Common myeloid progenitor, CD34-positive (primary cell): ENCODE results near the gene EMSY.
A peak's percentile ranks its signal among the peaks of the same experiment; 100 is the strongest.
"Not testable (repeated sequence)": the region's sequence is repeated elsewhere in the genome, so short reads cannot be mapped to it uniquely, and the experiment has no call there.

Experiments used
- CTCF ChIA-PET: fragments of 350-600 bp; sonication (Branson Sonifier 250); formaldehyde crosslinking; loops from one replicate; lab custom pipeline; 2021; ENCODE audit warnings: antibody characterized with exemption; lab: Charles Lee
- POLR2A ChIA-PET: fragments of 350-600 bp; sonication (Branson Sonifier 250); formaldehyde crosslinking; loops from one replicate; lab custom pipeline; 2021; ENCODE audit warnings: antibody characterized with exemption; lab: Charles Lee
- DNase-seq, 3 donors: peaks; one replicate each; pipeline versions ENCODE4 v3.0.0 to v3.0.0-alpha.2; 2013
- H3K27ac ChIP-seq, 2 experiments: 1 replicate in 1 of 2; 2 replicates in 1 of 2; pipeline ENCODE4 v1.7.0; 2013; ENCODE audit warnings: inconsistent platforms in 2 of 2, low read length in 2 of 2, mild to moderate bottlenecking in 2 of 2, low read depth in 1 of 2, moderate library complexity in 1 of 2; ENCODE audit not compliant: severe bottlenecking in 2 of 2, insufficient read depth in 1 of 2, poor library complexity in 1 of 2
- H3K27me3 ChIP-seq, 5 experiments: replicated peaks in 2 of 5; 1 replicate in 3 of 5; 2 replicates in 2 of 5; pipeline versions ENCODE4 v1.6.1 to v1.7.0; 2013; ENCODE audit warnings: low read length in 4 of 5, mild to moderate bottlenecking in 2 of 5, moderate library complexity in 2 of 5, inconsistent platforms in 1 of 5; ENCODE audit not compliant: insufficient read depth in 5 of 5, control insufficient read depth in 4 of 5
- H3K36me3 ChIP-seq, 4 experiments: 1 replicate in 2 of 4; 2 replicates in 2 of 4; pipeline versions ENCODE4 v1.6.1 to v1.7.0; 2013; ENCODE audit warnings: low read length in 3 of 4, control low read depth in 1 of 4, mild to moderate bottlenecking in 1 of 4; ENCODE audit not compliant: control insufficient read depth in 4 of 4, insufficient read depth in 4 of 4
- H3K4me1 ChIP-seq, 4 experiments: 1 replicate in 3 of 4; 2 replicates in 1 of 4; pipeline versions ENCODE4 v1.6.1 to v1.7.1; 2013; ENCODE audit warnings: low read length in 3 of 4, mild to moderate bottlenecking in 3 of 4, control low read depth in 1 of 4, inconsistent platforms in 1 of 4, moderate library complexity in 1 of 4; ENCODE audit not compliant: control insufficient read depth in 4 of 4, insufficient read depth in 4 of 4; ENCODE audit errors: control extremely low read depth in 1 of 4
- H3K4me3 ChIP-seq, 7 experiments: 1 replicate in 4 of 7; 2 replicates in 3 of 7; pipeline versions ENCODE4 v1.5.1 to v1.7.0; 2013; ENCODE audit warnings: mild to moderate bottlenecking in 7 of 7, low read length in 6 of 7, moderate library complexity in 6 of 7, inconsistent platforms in 2 of 7, low read depth in 2 of 7, control low read depth in 1 of 7; ENCODE audit not compliant: insufficient read depth in 4 of 7, control insufficient read depth in 1 of 7; ENCODE audit errors: extremely low read depth in 1 of 7
- H3K9me3 ChIP-seq, 5 experiments: 1 replicate in 4 of 5; 2 replicates in 1 of 5; pipeline versions ENCODE4 v1.6.1 to v1.7.1; 2013; ENCODE audit warnings: low read length in 4 of 5, mild to moderate bottlenecking in 2 of 5, inconsistent platforms in 1 of 5, low read depth in 1 of 5, moderate library complexity in 1 of 5; ENCODE audit not compliant: control insufficient read depth in 4 of 5, insufficient read depth in 2 of 5; ENCODE audit errors: control extremely low read depth in 1 of 5
- WGBS: methylation state at CpG from one replicate; pipeline ENCODE4 v1.1.5; 2013; ENCODE audit not compliant: insufficient coverage; 5-methylcytosine and 5-hydroxymethylcytosine counted together

EMSY gene

DNA sequence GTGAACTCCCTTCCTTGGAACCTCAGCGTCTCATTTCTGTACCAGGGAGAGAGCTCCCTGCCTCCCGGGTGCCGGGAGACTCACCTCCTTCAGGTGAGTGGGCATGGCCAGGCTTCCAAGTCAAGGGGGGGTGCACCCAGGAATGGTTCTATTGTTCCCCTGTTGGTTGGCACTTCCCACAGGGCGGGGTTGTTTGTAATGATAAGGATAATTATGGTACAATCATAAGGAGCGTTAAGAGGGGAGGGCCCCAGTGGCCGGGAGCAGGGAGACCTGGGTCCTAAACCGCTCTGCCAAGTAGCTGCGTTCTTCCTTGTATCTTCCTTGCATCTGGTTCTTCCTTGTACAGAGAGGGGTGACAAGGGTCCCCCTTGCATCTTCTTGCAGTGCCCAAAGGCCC, 146.6 kb downstream of the EMSY start:
- 96% methylated on average over 4 of the region's 8 CpGs for WGBS

GRCh38 chr11:76592025-76592914, 147.5 kb downstream of the EMSY start:
- POLR2A ChIA-PET: no interaction called here
- H3K27me3 ChIP-seq: no peaks in the 10 kb centered on the region
- DNase-seq: peak in 1 of 3 donors; percentile 30
- H3K27ac ChIP-seq: no peak overlapping the region
- no peak overlapping the region for H3K4me3 ChIP-seq
- H3K36me3 ChIP-seq: no peaks in the 10 kb centered on the region
- CTCF ChIA-PET: interaction anchor here (0.8 to 1.6 kb wide), 2 partner anchors 19 to 87 kb away, joined by 3 to 6 read pairs; no protein-coding TSS in a partner anchor
- WGBS: 75% methylated on average over 14 of the region's 17 CpGs
- H3K9me3 ChIP-seq: no peaks in the 10 kb centered on the region
- H3K4me1 ChIP-seq: peaks cover 0 to 26% (median 19%) of the 10 kb centered on the region in 4 experiments

More for the DNA sequence above, 146.6 kb downstream of the EMSY start:
- DNase-seq: no peak
- ChIA-PET POLR2A (no interaction called here), CTCF (interaction anchor here (1.0 to 1.8 kb wide), 2 partner anchors 32 to 87 kb away, joined by 3 to 5 read pairs; no protein-coding TSS in a partner anchor)
- H3K9me3 ChIP-seq: no peaks in the 10 kb centered on the region
- H3K36me3 ChIP-seq: no peaks in the 10 kb centered on the region
- no peak overlapping the region for H3K4me3 ChIP-seq
- no peak overlapping the region for H3K27ac ChIP-seq
- H3K27me3 ChIP-seq: no peaks in the 10 kb centered on the region
- H3K4me1 ChIP-seq: peaks cover 0 to 26% (median 21%) of the 10 kb centered on the region in 4 experiments

- no peaks in the 10 kb centered on the region for H3K9me3 ChIP-seq
- ChIA-PET CTCF (interaction anchor here (0.8 to 1.6 kb wide), 2 partner anchors 19 to 87 kb away, joined by 3 to 6 read pairs; no protein-coding TSS in a partner anchor), POLR2A (no interaction called here)
- H3K27ac ChIP-seq: no peak overlapping the region
- peaks cover 0 to 21% (median 14%) of the 10 kb centered on the region in 4 experiments for H3K4me1 ChIP-seq
- DNase-seq: no peak
- 93% methylated on average over 3 of the region's 3 CpGs for WGBS
- no peak overlapping the region for H3K4me3 ChIP-seq
- H3K27me3 ChIP-seq: no peaks in the 10 kb centered on the region
- no peaks in the 10 kb centered on the region for H3K36me3 ChIP-seq
These were observed 148.1 kb downstream of the EMSY start for GRCh38 chr11:76592961-76593360.

GRCh38 chr11:76595091-76595490, 150.3 kb downstream of the EMSY start:
- whole genome bisulfite sequencing: 50% methylated on average over 1 of the region's 4 CpGs
- H3K27me3 ChIP-seq, DNase-seq, POLR2A ChIA-PET, H3K4me1 ChIP-seq, H3K27ac ChIP-seq, CTCF ChIA-PET, H3K4me3 ChIP-seq, H3K36me3 ChIP-seq, H3K9me3 ChIP-seq: not testable (repeated sequence)

GRCh38 chr11:76596652-76597051, 151.8 kb downstream of the EMSY start:
- CTCF ChIA-PET: interaction anchor here (1.4 kb wide), 1 partner anchor 83 kb away, joined by 6 read pairs; no protein-coding TSS in a partner anchor
- Histone ChIP-seq H3K9me3 (no peaks in the 10 kb centered on the region), H3K36me3 (no peaks in the 10 kb centered on the region), H3K27ac (no peak overlapping the region), H3K27me3 (peaks cover 0 to 2% (median 0%) of the 10 kb centered on the region in 5 experiments), H3K4me1 (no peaks in the 10 kb centered on the region), H3K4me3 (no peak overlapping the region)
- no peak for DNase-seq
- WGBS: 92% methylated on average over 11 of the region's 11 CpGs
- POLR2A ChIA-PET: no interaction called here

DNA sequence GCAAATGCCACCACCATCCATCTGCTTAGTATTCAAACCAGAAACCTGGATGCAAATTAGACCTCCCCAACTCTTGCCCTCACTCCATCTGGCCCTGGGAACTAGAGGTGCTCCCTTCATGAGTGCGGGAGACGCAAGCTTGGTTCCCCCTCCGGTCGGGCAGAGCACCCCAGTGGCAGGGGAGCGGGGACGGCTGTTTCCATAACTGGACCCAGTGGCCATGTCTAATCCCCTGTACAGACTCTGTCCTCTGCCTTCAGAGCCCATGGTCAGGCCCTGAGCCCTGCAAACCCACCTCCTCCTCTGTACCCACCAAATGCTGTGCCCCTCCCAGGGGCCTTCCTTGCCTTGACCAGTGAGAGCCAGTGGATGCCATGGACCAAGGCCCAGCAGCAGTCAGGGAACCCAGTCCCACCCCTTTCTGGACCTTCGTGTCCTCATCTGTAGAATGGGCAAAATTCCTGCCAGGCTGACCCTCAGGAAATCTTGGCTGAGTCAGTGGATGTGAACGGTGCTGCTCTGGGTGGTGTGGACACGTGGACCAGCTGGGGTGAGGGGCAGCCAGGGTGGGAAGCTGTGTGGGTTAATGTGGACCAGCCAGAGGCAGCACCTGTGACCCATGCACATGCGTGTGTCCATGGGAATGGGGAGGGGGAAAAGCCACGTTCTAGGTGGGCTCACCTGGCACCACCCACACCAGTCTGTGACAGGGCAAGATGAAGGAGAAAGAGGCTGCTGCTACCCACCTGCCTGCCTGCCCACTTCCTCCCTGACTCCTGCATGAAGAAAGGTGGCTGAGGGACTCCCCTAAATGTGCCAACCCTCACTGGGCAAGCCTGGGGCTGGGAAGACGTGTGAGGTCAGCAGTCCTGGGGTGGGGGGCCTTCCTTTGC, 153.0 kb downstream of the EMSY start:
- Histone ChIP-seq H3K27ac (no peak overlapping the region), H3K36me3 (no peaks in the 10 kb centered on the region), H3K4me3 (no peak overlapping the region), H3K9me3 (no peaks in the 10 kb centered on the region), H3K27me3 (peaks cover 0 to 2% (median 0%) of the 10 kb centered on the region in 5 experiments), H3K4me1 (peaks cover 0 to 10% (median 9%) of the 10 kb centered on the region in 4 experiments)
- no peak for DNase-seq
- ChIA-PET CTCF (interaction anchor here (0.8 to 3.2 kb wide), 13 partner anchors 10 to 120 kb away, joined by 3 to 29 read pairs (median 8); partner anchors contain the start of gene LRRC32), POLR2A (no interaction called here)
- 87% methylated on average over 9 of the region's 12 CpGs for WGBS
